ENCODE data around the gene DOHH.

DNA sequence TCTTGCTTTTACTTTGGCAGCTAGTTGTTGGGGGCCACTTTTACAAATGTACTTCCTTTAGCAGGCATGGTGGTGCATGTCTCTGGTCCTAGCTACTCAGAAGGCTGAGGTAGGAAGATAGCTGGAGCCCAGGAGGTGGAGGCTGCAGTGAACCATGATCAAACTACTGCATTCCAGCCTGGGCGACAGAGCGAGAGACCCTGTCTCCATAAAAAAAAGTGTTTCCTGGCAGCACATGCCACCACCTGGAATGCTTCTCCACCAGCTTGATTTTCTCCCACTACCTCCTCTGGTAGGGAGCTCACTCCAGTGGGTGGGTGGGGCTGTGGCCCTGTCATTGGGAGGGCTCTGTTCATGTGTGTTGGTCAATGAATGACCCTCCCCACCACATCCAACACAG is 18.2 kb upstream of the DOHH start:
- TF ChIP-seq, protein P1, sequence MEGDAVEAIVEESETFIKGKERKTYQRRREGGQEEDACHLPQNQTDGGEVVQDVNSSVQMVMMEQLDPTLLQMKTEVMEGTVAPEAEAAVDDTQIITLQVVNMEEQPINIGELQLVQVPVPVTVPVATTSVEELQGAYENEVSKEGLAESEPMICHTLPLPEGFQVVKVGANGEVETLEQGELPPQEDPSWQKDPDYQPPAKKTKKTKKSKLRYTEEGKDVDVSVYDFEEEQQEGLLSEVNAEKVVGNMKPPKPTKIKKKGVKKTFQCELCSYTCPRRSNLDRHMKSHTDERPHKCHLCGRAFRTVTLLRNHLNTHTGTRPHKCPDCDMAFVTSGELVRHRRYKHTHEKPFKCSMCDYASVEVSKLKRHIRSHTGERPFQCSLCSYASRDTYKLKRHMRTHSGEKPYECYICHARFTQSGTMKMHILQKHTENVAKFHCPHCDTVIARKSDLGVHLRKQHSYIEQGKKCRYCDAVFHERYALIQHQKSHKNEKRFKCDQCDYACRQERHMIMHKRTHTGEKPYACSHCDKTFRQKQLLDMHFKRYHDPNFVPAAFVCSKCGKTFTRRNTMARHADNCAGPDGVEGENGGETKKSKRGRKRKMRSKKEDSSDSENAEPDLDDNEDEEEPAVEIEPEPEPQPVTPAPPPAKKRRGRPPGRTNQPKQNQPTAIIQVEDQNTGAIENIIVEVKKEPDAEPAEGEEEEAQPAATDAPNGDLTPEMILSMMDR (IDR thresholded peaks at IDR 0.05), result no peak
- TF ChIP-seq POLR2A (IDR thresholded peaks at IDR 0.05), result no peak

All from vagina (tissue), 2 donors.